Activated naive CD4-positive, alpha-beta T cell treated with anti-CD3 and anti-CD28 coated beads for 36 hours (primary cell): ENCODE measurements around the gene SPSB4. TPM values are rescaled to one million over a fixed set of nuclear protein-coding genes. Genes with fewer than 3 reads are reported as not detected.

Experiments
- CTCF ChIA-PET: fragments of 350-600 bp; sonication (Branson Sonifier 250); formaldehyde crosslinking; loops from one replicate; lab custom pipeline; 2021; ENCODE audit warnings: antibody characterized with exemption; lab: Charles Lee
- DNase-seq: peaks from one replicate; pipeline ENCODE4 v3.0.0-alpha.2; 2020
- H3K27ac Mint-ChIP-seq: one replicate; pipeline ENCODE4 v1.8.0; 2021; ENCODE audit warnings: mild to moderate bottlenecking, mixed read lengths
- H3K27me3 Mint-ChIP-seq: one replicate; pipeline ENCODE4 v1.8.0; 2021; ENCODE audit warnings: low read depth, mixed read lengths
- H3K36me3 Mint-ChIP-seq: one replicate; pipeline ENCODE4 v1.8.0; 2021; ENCODE audit warnings: low read depth, mixed read lengths
- H3K4me1 Mint-ChIP-seq: one replicate; pipeline ENCODE4 v1.8.0; 2021; ENCODE audit warnings: low read depth, mixed read lengths
- H3K4me3 Mint-ChIP-seq: one replicate; pipeline ENCODE4 v1.8.0; 2021; ENCODE audit warnings: mild to moderate bottlenecking, moderate library complexity, mixed read lengths
- H3K9me3 Mint-ChIP-seq: one replicate; pipeline ENCODE4 v1.8.0; 2021; ENCODE audit warnings: mixed read lengths
- intact Hi-C: fragments of 100-400 bp; cut with micrococcal nuclease; formaldehyde crosslinking; loops from one replicate; pipeline ENCODE4 v1.15.1; 2023
- total RNA-seq, 2 experiments: library from RNA; stranded (reverse); gene quantifications; one replicate each; pipeline ENCODE4 v1.2.3, GENCODE V29; 2021

Gene SPSB4
- total RNA-seq, 2 experiments from 2014 or later: not detected

DNA sequence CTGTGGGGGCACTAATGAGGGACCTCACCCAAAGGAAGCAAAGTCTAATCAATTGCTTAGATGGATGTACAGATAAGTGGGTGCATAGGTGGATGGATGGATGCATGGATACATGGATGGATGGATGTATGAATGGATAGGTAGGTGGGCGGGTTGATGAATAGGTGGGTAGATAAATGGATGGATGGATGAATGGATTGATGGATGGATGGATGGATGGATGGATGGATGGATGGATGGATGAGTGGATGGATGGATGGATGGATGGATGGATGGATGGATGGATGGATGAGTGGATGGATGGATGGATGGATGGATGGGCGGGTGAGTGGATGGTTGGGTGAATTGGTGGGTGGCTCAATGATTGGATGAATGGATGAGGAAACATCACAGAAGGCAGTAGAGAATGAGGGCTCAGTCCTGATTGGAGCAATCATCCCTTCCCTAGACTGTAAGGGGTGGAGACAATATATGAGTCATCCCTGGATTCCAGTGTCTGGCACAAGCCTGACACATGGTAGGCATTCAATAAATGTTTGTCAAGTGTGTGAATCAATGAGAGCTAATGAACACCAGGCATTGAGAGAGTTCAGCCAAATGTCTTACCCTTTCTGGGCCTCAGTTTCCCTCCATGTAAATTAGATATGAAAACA is 140.1 kb downstream of the SPSB4 start:
- no peak for DNase-seq
- H3K27ac Mint-ChIP-seq: no peak overlapping the region
- no peaks in the 10 kb centered on the region for H3K27me3 Mint-ChIP-seq
- H3K36me3 Mint-ChIP-seq: no peaks in the 10 kb centered on the region
- intact Hi-C loops: no loop called here
- H3K4me3 Mint-ChIP-seq: no peak overlapping the region
- CTCF ChIA-PET: interaction anchor here (0.6 to 3.2 kb wide), 25 partner anchors 8 to 357 kb away, joined by 3 to 25 read pairs (median 4); no protein-coding TSS in a partner anchor
- peaks cover 9% of the 10 kb centered on the region for H3K4me1 Mint-ChIP-seq
- H3K9me3 Mint-ChIP-seq: peaks cover 5% of the 10 kb centered on the region

DNA sequence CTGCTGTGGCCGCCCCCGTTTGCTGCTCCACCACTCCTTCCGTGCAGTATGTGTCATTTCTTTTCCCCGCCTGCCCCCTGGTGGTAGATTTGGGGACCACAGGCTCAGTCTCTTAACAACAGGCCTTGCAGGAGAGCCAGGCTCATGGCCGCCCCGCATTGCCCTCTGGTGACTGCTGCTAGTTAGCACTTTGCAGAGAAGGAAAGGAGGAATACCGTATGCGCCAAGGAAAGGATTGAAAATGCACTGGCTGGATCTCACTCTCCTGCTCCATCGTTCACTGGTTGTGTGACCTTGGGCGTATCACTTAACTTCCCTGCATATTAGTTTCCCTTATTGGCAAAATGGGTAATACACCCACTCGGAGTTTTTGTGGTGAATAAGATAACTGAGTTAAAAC is 141.2 kb downstream of the SPSB4 start:
- intact Hi-C loops: loop anchor here (1.0 to 2.0 kb wide), 6 partner anchors 87 to 294 kb away; partner anchors contain the start of genes SLC25A36 and SPSB4
- Mint-ChIP-seq H3K9me3 (peaks cover 7% of the 10 kb centered on the region), H3K4me3 (no peak overlapping the region), H3K36me3 (no peaks in the 10 kb centered on the region), H3K4me1 (peaks cover 9% of the 10 kb centered on the region), H3K27ac (no peak overlapping the region), H3K27me3 (no peaks in the 10 kb centered on the region)
- DNase-seq: peak; percentile 100
- CTCF ChIA-PET: interaction anchor here (0.6 to 3.2 kb wide), 29 partner anchors 9 to 358 kb away, joined by 3 to 25 read pairs (median 4); partner anchors contain the start of gene SPSB4

DNA sequence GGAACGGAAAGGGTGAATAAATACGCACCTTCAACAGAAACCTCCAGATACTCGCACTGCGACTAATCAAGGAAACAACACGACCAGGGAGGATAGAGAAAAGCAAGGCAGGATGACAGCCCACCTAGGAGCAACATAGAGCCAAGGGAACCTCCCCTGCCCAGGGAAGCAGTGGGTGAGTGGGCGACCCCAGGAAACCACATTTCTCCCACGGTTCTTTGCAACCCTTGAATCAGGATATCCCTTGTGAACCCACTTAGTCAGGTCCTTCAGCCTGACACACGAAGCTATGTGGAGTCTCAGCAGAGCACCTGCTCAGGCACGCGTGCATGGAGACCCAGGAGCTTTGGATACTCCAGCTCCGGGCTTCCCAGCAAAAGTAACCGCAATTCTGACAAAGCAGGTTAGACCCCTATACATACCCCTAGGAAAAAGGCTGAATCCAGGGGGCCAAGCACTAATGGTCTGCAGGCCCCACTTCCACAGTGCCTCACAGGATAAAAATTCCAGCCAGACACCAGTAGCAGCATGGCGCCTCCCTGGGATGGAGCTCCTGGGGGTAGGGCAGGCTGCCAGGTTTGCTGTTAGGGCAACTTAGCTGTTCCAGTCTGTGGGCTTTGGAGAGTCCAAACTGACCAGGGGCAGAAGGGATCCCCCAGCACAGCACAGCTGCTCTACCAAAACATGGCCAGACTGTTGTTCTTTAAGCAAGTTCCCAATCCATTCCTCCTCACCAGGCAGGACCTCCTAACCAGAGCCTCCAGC is 142.1 kb downstream of the SPSB4 start:
- CTCF ChIA-PET: interaction anchor here (0.7 to 3.9 kb wide), 13 partner anchors 17 to 295 kb away, joined by 3 to 25 read pairs (median 4); no protein-coding TSS in a partner anchor

More for the DNA sequence above, 142.1 kb downstream of the SPSB4 start:
- Mint-ChIP-seq H3K4me1 (peaks cover 9% of the 10 kb centered on the region), H3K27ac (no peak overlapping the region), H3K9me3 (peaks cover 7% of the 10 kb centered on the region), H3K27me3 (no peaks in the 10 kb centered on the region), H3K4me3 (no peak overlapping the region), H3K36me3 (no peaks in the 10 kb centered on the region)
- no peak for DNase-seq
- intact Hi-C loops: loop anchor here (2.0 kb wide), 1 partner anchor 142 kb away; the partner anchor contains the start of gene SPSB4

Other genes with a start within 250 kb of the SPSB4 start
- gene SLC25A36, start 109.5 kb upstream of the SPSB4 start, total RNA-seq: 10 to 100 TPM; 48.7 to 50.1 TPM
- 1 to 10 TPM; 8.4 to 9.7 TPM for gene PXYLP1, start 180.5 kb downstream of the SPSB4 start, total RNA-seq